T-helper 2 cell treated with Interferon-gamma antibody and Interleukin-4, amounts not matched to agents 100 ng/mL and 5 ng/mL, for 36 hours (primary cell): Measurements from ENCODE around the gene DHX34. TPM values are rescaled to one million over a fixed set of nuclear protein-coding genes. Genes with fewer than 3 reads are reported as not detected.
"Not testable (repeated sequence)": the region's sequence is repeated elsewhere in the genome, so short reads cannot be mapped to it uniquely, and the experiment has no call there.

Source experiments
- intact Hi-C: fragments of 100-400 bp; cut with micrococcal nuclease; formaldehyde crosslinking; loops from one replicate; pipeline ENCODE4 v1.15.1; 2023
- total RNA-seq: library from RNA; stranded (reverse); gene quantifications from 2 replicates; pipeline ENCODE4 v1.2.3, GENCODE V29; 2022

DHX34 gene
- total RNA-seq, 1 donor from 2014 or later = 15.5 TPM

GRCh38 chr19:47365455-47365854, 16.3 kb downstream of the DHX34 start:
- intact Hi-C loops = not testable (repeated sequence)

- intact Hi-C loops = no loop called here
Observed at GRCh38 chr19:47370045-47370611, 21.0 kb downstream of the DHX34 start.

DNA sequence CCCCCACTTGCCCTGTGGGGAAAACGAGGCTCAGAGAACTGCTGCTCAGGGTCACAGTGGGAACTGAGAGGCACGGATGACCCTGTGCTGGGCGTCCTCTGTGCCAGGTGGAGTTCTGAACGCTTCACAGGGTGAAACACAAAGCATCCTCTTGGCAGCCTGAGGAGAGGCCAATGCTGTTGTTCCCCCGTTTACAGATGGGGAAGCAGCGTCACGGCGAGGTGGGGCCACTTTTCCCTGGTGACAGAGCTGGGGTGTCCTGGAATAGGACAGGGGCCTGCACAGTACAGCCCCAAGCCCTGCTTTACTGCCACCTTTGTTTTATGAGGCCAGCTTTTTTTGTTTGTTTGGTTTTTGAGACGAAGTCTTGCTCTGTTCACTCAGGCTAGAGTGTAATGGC, 22.1 kb downstream of the DHX34 start:
- intact Hi-C loops = no loop called here

GRCh38 chr19:47372603-47373002, 23.5 kb downstream of the DHX34 start:
- intact Hi-C loops = no loop called here

DNA sequence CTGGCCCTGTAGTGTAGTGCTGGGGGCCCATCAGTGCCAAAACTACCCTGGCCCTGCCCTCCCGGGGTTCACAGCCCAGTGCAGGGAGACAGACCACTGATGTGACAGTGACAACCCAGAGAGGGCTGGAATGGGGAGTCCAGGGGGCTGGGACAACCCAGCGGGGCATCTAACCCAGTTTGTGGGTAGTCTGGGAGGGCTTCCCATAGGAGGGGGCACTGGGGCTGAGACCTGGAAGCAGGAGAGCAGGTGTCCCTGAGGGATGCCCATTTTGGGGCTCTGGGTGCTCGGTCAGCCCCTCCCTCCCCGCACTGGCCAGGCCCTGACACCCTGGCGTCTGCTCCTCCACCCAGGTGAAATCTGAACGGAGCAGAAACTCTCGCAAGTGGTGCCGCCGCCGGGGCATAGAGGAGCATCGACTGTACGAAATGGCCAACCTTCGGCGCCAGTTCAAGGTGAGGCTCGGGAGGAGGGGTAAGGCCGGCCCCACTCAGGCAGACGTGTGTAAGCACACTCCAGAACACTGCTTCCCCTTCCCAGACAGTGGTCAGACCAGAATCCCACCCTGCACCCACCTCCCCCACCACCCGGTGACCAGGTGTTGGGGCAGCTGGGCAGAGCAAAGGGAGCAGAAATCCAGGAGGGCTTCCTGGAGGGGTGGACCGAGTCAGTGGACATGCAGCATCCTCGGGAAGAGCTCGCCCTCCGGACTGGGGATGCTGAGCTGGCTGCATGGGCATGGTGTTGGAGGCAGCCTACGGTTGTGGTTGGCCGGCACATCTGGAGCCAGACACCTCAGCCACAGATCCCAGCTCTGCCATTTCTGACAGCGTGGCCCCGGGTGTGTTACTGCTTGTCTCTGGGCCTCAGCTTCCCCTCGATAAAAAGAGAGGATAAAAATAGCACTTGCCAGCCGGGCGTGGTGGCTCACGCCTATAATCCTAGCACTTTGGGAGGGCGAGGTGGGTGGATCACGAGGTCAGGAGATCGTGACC, 24.4 kb downstream of the DHX34 start:
- intact Hi-C loops = no loop called here

DNA sequence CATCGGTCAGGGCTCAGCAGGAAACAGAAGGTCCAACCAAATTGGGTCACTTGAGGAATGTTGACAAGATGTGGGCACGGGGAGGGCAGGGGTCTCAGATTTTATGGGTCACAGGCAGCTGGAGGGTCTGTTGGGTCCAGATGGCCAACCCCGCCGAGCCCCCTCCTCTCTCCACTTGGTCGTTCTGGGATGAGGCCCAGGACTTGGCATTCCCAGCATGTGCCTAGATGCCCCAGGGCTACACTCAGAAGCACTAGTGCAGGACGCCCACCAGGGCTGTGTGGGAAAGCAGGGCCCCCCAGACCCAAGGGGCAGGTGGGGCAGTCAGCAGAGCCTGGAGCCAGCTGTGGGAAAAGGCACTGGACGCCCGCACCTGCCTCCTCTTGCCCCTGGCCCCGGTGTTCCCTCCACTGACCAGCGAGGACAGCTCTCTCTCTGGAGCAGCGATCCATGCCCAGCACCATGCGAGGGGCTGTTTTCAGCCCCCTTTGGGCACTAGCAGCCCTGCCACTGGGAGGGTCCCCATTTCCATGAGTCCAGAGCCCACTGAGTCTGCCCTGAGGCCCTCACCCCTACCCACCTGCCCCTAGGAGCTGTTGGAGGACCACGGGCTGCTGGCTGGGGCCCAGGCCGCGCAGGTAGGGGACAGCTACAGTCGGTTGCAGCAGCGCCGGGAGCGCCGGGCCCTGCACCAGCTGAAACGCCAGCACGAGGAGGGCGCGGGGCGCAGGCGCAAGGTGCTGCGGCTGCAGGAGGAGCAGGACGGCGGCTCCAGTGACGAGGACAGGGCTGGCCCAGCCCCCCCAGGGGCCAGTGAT, 26.0 kb downstream of the DHX34 start:
- intact Hi-C loops = no loop called here

DNA sequence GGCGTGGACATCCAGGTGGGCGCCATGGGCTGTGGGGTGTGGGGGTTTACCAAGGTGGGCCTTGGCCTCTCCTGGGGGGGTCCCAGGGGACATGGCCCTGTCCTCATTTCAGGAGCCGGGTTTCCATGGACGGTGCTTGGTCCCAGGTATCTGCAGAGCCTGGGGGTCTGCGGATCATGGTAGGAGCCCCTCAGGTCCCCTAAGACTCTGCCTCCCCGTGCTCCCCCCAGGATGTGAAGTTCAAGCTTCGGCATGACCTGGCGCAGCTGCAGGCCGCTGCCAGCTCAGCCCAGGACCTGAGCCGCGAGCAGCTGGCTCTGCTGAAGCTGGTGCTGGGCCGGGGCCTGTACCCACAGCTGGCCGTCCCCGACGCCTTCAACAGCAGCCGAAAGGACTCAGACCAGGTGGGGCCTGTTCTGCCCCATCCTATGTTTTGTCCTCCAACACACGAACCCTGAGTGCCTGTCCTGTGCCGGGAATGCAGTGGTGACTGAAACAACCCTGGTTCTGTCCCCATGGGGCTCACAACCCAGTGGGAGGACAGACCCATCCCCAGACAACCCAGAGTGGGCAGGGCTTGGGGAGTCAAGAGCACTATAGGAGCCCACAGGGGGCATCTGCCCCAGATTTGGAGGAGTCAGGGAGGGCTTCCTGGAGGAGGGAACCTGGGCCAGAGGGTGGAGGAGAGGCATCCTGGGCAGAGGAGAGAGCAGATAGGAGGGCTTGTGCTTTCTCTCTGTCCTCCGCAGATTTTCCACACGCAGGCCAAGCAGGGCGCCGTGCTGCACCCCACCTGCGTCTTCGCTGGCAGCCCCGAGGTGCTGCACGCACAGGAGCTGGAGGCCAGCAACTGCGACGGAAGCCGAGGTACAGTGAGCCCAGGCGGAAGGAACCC, 26.8 kb downstream of the DHX34 start:
- intact Hi-C loops = no loop called here

GRCh38 chr19:47376589-47377144, 27.6 kb downstream of the DHX34 start:
- intact Hi-C loops = no loop called here

GRCh38 chr19:47377208-47377701, 28.1 kb downstream of the DHX34 start:
- intact Hi-C loops = no loop called here

DNA sequence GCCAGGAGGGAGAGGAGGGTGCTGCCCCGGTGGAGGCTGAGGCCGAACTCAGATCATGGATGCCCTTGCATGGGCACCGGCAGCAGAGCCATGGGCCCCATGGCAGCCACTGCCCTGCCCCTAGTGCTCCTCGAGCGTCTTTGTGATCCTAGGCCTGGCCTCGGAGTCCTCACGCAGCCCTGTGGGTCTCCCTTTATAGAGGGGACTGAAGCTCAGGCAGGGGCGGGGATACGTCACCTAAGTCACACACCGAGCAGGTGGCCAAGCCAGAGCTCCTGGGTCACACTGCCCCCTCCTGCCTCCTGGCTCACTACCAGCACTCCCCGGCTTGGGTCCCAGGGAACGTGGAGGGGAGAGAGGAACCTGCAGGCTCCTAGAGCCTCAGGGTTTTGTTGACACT, 28.7 kb downstream of the DHX34 start:
- intact Hi-C loops = no loop called here

DNA sequence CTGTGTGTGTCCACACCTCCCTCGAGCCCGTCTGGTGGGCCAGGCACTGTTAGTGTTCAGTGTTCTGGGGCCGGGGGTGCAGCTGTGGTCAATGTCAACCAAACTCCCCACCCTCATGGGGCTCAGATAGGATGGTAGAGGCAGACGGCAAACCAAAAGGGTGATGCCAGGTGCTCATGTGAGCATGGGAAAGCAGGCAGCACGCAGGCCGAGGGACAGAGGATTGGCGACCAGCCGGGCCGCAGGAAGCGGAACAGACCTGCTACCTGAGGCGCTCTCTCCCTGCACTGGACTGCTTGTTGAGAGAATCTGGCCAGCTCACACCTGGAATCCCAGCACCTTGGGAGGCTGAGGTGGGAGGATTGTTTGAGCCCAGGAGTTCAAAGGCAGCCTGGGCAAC, 29.1 kb downstream of the DHX34 start:
- intact Hi-C loops = no loop called here

DNA sequence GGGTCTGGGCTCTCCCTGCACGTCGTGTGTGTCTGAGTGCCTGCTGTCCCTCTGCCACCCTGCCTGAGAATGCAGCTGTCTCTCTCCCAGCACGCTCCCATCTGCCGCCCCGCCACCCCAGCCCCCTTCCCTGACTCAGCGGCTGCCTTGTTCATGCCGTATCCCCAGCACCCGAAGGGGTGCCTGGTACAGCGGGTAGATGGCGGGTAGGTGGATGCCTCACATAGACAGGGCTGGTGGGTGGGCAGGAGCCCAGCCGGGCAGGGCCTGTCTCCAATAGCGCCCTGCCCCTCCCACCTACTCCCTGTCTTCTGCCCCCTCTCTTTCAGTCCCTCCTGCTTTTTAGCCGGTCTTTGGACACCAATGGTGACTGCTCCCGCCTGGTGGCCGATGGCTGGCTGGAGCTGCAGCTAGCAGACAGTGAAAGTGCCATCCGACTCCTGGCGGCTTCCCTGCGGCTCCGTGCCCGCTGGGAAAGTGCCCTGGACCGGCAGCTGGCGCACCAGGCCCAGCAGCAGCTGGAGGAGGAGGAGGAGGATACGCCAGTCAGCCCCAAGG, 30.3 kb downstream of the DHX34 start:
- intact Hi-C loops = no loop called here

DNA sequence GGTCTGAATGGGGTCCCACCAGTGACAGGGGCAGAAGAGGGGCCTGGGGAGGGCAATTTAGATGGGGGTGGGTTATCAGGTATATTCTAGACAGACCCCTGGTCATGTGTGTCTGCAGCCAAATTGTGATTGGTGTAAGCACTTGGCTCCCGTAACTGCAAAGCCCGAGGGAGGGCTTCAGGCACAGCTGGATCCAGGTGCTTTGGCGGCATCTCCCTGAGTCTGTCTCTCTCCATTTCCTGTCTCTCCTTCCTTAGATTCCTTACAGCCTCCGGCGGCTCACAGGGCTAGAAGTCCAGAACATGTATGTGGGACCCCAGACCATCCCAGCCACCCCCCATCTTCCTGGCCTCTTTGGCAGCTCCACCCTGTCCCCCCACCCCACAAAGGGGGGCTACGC, 31.4 kb downstream of the DHX34 start:
- intact Hi-C loops = no loop called here

GRCh38 chr19:47381121-47381520, 32.0 kb downstream of the DHX34 start:
- intact Hi-C loops = no loop called here

DNA sequence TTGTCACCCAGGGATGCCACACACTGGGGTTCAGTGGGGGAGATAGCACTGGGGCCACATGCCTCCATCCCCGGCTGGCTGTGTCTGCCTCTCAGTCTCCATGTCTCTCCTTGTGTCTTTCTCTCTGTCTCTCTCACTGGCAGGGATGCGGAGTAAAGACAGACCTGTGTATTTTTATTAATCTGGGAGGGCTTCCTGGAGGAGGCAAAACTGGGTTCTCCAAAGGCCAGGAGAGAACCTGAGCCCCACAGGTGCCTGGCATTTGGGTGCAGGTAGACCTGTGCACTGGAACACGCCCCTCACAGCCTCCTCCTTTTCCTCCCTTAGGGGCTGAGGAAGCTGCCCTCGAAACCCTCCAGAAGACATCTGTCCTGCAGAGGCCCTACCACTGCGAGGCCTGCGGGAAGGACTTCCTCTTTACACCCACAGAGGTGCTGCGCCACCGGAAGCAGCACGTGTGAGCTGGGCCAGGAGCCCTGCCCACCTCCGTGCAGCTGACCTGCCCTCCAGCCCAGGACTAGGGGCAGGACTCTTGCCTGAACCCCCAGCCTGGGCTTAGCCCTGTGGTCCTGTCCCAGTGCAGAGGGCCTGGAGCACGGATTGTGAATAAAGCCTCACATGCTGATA, 32.7 kb downstream of the DHX34 start:
- intact Hi-C loops = no loop called here

DNA sequence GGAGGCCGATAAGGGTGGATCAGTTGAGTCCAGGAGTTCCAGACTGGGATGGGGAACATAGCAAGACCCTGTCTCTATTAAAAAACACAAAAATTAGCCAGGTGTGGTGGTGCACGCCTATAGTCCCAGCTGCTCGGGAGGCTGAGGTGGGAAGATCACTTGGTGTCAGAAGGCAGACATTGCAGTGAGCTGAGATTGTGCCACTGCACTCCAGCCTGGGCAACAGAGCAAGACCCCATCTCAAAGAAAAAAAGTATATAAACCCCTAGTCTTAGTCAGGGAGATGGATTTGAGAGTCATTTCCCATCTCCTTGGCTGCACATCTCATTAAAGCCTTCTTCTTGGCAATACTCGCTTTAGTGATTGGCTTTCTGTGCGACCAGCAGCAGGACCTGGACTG, 34.8 kb downstream of the DHX34 start:
- intact Hi-C loops = not testable (repeated sequence)

DNA sequence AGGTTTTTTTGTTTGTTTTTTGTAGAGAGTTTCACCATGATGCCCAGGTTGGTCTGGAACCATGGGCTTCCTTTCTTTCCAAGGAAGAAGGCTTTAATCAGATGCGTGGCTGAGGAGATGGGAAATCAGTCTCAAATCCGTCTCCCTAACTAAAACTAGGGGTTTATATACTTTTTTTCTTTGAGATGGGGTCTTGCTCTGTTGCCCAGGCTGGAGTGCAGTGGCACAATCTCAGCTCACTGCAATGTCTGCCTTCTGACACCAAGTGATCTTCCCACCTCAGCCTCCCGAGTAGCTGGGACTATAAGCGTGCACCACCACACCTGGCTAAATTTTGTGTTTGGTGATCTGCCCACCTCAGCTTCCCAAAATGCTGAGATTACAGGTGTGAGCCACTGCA, 35.4 kb downstream of the DHX34 start:
- intact Hi-C loops = not testable (repeated sequence)

DNA sequence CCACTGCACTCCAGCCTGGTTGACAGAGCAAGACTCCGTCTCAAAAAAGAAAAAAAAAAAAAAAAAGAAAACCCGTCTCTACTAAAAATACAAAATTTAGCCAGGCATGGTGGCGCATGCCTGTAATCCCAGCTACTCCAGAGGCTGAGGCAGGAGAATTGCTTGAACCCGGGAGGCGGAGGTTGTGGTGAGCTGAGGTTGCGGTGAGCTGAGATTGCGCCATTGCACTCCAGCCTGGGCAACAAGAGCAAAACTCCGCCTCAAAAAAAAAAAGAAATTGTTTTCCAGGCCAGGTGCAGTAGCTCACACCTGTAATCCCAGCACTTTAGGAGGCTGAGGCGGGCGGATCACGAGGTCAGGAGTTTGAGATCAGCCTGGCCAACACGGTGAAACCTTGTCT, 37.5 kb downstream of the DHX34 start:
- intact Hi-C loops = not testable (repeated sequence)

DNA sequence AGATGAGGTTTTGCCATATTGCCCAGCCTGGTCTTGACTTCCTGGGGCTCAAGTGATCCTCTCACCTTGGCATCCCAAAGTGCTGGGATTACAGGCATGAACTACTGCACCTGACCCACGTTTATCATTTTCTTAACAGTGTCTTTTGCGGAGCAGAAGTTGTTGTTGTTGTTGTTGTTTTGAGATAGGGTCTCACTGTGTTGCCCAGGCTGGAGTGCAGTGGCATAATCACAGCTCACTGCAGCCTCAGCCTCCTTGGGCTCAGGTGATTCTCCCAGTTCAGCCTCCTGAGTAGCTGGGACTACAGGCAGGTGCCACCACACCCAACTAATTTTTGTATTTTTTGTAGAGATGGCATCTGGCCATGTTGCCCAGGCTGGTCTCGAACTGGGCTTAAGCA, 38.5 kb downstream of the DHX34 start:
- intact Hi-C loops = not testable (repeated sequence)

DNA sequence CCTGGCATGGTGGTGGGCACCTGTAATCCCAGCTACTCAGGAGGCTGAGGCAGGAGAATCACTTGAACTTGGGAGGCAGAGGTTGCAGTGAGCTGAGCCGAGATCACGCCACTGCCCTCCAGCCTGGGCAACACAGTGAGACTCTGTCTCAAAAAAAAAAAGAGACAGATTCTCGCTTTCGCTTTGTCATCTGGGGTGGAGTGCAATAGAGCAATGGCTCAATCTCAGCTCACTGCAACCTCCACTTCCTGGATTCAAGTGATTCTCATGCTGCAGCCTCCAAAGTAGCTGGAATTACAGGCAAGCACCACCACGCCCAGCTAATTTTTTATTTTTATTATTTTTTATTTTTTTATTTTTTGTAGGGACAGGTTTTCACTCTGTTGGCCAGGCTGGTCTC, 39.6 kb downstream of the DHX34 start:
- intact Hi-C loops = not testable (repeated sequence)
